NOMO-1 (cell line): Measurements from ENCODE around the gene EDN1.
A peak's percentile ranks its signal among the peaks of the same experiment; 100 is the strongest.

Source experiments
- DNase-seq, 2 experiments: peaks; one replicate each; lab custom pipeline; 2025; ENCODE audit not compliant: unreplicated experiment in 2 of 2; lab: John Stamatoyannopoulos, UW

EDN1 gene

DNA sequence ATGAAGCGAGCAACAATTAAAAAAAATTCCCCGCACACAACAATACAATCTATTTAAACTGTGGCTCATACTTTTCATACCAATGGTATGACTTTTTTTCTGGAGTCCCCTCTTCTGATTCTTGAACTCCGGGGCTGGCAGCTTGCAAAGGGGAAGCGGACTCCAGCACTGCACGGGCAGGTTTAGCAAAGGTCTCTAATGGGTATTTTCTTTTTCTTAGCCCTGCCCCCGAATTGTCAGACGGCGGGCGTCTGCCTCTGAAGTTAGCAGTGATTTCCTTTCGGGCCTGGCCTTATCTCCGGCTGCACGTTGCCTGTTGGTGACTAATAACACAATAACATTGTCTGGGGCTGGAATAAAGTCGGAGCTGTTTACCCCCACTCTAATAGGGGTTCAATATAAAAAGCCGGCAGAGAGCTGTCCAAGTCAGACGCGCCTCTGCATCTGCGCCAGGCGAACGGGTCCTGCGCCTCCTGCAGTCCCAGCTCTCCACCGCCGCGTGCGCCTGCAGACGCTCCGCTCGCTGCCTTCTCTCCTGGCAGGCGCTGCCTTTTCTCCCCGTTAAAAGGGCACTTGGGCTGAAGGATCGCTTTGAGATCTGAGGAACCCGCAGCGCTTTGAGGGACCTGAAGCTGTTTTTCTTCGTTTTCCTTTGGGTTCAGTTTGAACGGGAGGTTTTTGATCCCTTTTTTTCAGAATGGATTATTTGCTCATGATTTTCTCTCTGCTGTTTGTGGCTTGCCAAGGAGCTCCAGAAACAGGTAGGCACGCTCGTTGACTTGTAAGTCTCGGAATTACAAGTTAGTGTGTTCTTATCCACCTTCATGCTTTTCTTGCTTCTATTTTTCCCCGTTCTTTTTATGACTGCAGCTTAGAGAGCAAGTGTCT lies at the start of gene EDN1:
Gene EDN1, plus strand, starts transcription at position 429 of the 888 bp plus-strand sequence. Its CDS starts 269 bp downstream, at position 698.
- peak; percentile 70 to 77 for DNase-seq

DNA sequence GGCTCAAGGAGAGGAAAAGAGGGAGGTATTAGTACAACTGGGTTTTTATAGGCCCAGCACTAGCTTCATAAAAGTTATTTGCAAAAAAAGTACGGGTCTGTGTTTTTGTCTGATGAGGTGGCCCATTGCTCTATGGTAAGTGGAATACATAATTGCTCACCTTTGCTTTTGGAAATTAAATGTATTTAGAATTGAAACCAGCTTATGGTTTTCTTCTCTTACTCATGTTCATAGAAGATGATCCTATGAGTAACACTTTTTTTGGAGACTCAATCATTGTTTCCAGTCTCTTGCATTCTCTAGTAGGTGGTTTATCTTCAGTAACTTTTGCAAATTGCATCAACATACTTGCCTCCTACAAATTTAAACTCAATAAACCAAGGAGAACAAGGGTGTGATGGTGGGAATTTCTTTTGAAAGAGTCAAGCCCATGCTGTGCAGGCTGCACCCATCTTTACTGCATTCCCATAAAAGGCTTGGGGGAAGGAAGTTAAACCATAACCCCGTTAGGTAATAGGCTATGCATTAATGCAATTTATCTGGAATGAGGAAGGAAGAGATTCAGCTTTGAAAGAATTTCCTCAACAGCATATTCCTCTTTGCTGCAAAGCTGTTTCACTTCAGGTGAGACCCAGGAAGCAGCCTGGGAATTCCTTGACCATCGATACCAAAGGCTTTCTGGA lies 48.5 kb upstream of the EDN1 start:
- peak; percentile 35 to 50 for DNase-seq

DNA sequence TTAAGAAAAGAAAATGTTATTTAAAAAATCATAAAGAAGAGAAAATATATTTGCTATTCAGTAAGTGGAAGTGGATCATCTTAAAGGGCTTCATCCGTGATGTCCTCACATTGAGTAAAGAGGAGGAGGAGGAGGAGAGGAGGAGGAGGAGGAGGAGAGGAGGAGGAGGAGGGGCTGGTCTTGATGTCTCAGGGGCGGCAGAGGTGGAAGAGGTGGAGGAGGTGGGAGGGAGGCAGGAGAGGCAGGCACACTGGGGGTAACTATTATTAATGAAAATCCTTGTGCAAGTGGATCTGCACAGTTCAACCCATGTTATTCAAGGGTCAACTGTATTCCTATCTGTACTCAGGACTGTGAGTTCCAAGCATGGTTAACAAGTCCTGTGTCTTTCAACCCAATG lies 47.0 kb upstream of the EDN1 start:
- DNase-seq: no peak

DNA sequence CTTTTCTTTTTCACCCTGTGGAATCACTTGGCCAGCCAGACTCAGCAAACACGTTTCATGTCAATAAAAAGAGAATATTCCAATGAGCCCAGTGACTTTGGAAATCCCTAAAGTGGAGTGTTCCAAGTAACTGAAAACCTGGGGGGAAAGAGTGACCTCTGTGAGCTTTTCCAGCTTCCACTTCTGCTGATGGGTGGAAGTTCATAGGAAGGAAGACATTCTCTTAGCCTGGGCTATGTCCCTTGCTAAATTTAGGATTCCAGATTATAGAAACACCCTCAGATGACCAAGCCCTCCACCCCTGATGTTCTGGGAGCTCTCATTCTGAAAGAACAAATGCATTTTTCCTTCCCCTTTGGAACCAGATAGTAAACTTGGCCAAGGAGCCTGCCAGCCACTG lies 44.8 kb upstream of the EDN1 start:
- DNase-seq: no peak

DNA sequence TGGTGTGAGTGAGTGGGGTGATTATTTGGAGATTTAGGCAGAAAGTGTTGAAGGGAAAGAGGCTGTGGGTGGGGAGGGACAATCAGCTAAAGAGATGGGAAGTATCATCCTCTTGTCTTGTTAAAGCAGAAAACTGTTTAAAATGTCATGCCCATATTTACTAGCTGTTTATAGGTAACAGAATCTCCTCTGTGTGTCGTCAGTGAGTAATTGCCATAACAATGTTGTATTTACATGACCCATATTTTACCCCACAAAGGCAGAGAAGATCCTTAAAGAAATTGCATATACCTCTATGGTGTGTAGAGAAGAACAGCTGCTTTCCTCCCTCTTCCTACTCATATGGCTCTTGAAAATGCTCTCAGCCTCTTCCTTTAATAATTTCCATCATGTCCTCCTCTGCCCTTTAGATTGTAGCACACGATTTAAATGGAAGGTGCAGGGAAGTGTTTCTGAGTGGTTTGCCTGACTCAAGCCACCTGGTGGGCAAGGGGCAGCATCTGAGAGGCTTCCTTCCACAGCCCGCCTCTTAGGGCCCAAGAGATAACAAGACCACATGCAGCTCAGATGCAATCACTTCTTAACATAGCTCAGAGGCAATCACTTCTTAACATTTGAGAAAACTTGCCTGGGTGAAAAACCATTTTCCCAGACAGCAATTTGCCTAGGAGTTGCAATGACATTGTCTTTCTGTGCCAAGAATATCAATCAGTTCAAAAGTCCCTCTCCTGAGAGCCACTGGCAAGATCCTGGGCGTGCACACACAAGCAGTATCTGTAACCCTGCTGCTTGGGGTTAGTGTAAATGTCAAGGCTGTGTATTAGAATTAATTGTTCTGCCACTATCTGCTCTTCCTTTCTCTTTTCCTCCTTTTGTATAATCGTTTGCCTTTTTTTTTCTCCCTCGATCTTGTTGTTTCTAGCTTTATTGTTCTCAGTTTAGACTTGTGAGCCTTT lies 44.1 kb upstream of the EDN1 start:
- no peak for DNase-seq

DNA sequence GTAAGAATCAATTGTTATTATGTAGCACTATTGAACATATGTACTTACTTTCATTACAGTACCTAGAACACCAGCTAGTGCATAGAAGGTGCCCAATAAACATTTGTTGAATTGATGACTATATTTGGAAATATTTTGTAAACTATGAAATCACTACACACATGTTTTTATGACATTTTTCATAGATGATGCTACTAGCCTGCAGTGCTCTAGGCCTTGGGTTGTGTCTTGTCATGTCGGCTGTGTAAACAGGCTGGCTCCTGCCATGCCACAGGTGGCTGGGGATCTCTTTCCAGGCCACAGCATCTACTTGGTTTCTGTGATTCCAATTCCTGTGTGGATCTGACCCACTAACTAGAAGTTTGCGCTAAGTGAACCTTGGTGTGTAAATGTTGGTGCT lies 43.3 kb upstream of the EDN1 start:
- no peak for DNase-seq

DNA sequence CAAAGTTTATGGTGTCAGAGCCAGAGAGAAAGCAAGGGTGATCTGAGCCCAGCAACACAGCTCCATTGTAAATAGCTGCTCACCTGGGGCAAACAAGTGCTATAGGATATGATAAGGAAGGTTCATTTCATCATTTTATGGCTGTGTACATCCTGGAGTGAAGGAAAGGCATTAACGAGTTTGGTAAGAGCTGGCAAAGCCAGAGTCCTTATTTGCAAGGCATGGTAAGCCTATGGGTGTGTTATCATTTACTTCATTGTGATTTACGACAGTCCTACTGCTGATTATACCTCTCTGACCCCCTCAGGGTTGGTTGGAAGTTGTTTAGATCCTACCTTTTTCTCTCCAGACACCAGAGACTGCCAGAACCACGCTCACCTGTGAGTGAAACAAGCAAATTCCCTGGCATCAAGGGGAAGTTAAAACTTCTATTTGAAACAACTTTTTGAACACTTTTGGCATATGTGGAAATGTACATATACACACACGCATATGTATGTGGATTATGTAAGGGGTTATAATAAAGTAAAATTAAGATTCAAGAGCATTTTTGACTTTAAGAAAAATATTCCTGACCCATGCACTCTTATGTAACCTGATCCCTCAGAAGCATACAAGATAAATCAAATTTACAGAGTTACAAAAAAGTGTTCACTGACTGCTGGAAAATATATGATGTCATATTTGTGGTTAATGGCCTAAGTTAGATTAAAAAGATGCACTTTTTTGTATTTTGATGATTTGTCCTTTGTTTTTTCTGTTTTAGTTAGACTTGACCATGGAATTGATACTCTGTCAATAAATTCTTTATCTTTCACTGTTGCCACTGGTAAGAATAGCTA lies 40.4 kb upstream of the EDN1 start:
- DNase-seq: no peak

DNA sequence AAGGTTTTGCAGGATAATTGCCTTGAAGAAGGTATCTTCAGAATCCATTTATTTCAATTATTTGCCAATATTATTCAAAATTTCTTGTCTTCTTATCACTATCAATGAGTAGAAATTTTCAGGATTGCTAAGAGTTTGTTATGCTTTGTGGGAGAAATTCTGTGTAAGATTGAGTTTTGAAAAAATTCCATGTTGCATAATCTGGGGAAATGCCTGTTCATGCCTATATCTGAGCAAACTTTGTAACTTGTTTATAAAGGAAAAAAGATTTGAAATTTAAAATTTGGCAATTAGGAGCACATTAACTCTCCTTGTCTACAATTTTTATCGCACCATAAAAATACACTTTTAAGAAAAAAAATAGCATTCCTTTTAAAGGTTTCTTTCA lies 39.8 kb upstream of the EDN1 start:
- DNase-seq: no peak

DNA sequence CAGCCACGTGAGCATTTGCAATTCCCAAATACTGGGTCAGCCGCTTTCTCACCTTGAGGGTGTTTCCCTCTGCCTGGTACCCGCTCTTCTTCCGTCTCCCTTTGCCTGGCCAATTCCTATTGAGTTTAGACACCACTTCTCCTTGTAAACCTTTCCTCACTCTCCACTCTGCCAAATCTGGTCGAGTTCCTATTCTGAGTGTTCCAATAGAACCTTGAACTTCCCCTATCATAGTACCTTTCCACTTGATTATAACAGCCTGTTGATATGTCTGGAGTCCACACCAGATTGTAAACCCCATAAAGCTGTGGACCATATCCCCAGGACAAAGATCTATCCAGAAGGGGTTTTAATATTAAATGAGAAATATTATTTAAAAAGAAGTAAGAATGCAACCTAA lies 36.0 kb upstream of the EDN1 start:
- DNase-seq: no peak

DNA sequence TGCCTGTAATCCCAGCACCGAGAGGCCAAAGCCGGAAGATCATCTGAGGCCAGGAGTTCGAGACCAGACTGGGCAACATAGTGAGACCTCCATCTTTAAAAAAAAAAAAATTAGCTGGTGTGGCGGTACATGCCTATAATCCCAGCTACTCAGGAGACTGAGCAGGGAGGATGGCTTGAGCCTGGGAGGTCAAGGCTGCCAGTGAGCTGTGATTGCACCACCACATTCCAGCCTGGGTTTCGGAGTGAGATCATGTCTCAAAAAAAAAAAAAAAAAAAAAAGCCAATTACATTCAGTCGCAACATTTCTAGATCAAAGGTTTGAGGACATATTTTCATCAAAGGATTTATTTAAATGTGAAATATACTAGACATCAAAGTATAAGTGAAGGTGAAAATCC lies 32.0 kb upstream of the EDN1 start:
- no peak for DNase-seq

DNA sequence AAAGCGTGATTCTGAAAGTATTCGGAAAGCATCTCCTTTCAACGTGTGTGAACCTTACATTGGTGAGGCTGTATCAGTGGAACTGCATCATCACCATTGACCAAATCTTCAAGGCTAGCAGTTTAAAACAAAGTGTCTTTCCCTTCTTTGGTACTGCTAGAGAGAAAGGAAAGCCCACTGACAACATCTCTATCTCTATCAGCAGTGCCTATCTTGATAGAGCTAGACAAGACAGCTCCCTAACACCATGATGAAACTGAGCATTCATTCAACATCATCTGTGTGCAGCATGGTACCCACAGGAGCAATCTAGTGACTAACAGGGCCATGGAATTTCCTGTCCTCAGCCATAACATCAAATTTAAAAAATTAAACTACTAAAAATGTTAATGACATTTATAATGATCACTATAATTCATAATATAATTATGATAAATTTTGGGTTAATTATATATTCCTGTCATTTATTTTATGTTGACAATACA lies 31.5 kb upstream of the EDN1 start:
- DNase-seq: no peak

DNA sequence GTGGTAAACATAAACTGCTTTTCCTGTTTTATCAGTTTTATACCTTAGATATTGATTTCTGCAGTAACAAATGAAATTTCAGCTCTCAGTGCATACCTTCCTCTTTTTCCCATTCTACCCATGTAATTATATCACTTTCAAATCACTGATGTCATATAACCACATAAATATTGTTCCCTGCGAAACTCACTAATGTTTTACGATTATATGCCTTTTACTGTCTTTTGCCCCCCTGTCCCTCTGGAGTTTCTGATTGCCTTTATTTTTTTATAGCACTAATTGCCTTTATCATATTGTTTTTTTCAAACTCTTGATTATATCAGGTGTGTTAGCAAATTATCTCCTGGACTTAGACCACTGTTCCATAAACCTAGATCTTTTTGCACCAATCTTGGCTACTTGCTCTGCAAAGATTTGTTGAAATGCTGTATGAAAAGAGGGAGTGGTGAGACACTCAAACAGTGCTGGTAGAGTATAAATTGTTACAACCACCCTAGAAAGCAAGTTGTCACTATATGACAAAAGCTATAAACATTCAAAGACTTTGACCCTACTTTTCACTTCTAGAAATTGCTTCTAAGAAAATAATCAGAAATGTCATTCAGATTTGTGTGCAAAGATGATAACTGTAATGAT lies 29.6 kb upstream of the EDN1 start:
- DNase-seq: peak in 1 of 2 experiments; percentile 46

DNA sequence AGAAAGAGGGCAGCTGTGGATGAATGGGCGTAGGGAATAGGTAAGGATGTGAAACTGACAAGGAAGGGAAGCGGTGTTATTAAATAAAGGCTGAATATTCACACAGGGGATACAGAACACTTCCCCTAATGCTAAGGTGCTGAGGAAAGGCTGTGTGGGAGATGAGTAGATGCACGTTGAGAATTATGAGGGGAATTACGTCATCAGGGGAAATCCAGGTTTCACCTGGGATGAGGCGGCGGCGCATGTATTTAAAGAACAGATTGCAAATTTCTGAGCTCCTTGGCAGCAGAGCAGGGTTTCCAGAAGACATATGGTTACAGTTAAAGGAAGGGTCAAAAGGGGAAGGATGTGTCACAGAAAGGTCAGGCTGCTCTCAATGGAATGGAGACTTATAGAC lies 28.7 kb upstream of the EDN1 start:
- peak in 1 of 2 experiments; percentile 25 for DNase-seq

DNA sequence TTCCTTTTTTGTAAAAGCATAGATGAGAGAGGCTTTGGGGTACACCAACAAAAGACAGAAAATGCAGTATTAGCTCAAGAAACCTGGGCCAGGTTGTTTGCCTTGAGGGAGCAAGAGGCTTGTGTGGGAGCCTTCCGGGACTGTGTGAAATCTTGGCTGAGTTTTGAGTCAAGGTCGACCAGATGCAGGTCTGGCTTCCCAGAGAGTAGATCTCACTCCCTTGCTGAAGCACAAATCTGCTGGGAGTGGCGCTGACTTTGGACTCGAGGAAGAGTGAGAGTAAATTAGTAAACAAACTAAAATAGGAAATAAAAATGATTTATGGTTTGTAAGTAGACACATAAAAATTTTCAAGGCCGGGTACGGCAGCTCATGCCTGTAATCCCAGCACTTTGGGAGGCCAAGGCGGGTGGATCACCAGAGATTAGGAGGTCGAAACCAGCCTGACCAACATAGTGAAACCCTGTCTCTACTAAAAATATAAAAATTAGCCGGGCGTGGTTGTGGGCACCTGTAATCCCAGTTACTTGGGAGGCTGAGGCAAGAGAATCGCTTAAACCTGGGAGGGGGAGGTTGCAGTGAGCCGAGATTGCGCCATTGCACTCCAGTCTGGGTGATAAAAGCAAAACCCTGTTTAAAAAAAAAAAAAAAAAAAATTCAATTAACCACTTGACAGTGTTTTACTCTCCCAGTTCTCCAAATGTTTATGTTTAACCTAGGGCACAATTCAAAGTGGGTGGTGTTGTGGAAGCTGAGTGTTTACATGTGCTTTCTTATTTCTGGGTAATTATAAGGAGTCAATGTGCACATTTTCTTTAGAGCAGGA lies 27.7 kb upstream of the EDN1 start:
- no peak for DNase-seq

DNA sequence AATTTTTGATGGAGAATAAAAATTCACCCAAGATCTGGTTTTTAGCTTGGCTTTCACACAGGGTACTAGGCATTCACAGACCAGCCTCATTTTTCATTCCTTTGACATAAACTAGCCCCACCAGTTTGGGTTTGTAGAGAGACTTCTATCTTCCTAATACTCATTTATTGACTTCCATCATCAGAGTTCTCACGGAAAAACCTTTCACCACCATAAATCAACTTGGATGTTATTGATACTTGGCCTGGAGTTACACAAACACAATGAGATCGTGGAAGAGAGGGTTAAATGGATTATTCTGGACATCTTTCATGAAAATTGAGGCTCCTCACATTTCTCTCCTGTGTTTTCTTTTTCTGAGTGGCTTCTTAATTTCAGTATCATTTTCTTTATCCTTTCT lies 26.8 kb upstream of the EDN1 start:
- DNase-seq: no peak

DNA sequence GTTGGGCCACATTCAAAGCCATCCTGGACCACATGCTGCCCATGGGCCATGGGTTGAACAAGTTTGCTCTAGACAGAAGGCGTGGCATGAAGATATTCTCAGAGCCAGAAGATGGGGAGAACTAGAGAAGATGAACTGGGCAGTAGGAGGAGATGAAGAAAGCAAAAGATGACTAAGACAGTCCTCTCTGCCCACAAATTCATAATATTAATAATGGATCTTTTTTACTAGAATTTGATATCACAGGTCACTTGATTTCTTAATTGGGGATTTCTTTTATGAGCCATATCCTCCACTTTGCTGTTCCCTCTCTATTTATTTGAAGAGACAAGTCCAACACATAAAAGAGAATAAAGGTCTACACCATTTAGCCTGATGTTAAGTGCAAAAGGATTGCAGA lies 25.5 kb upstream of the EDN1 start:
- no peak for DNase-seq

DNA sequence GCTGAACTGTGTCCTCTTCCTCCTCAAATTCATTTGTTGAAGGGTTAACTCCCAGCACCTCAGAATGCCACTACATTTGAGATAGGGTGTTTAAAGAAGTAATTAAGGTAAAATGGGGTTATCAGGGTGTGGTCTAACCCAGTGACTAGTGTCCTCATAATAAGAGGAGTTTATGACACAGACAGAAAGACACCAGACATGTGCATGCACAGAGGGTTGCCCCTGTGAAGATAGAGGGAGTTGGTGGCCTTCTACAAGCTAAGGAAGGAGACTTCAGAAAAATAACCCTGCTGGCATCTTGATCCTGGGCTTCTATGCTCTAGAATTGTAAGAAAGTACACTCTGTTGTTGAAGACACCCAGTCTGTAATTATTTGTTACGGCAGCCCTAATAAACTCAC lies 24.9 kb upstream of the EDN1 start:
- peak in 1 of 2 experiments; percentile 82 for DNase-seq

DNA sequence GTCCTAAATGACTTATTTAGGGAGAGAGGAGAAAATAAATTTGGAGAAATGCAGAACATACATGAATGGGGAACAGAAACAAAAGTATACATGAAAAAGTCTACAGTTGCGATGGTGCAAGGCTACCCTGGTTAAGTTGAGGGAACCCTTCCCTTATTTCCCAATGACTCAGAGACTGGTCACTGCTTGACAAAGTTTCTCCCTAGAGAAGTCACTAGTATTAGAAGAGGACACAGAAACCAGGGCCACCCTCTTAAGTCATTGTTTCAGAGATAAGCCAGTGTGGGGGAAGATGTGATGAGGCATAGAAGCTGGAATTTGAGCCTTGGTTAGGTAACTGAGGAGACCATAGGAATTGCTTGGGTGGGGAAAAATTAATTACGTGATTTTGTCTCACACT lies 24.4 kb upstream of the EDN1 start:
- peak; percentile 79 to 99 for DNase-seq

DNA sequence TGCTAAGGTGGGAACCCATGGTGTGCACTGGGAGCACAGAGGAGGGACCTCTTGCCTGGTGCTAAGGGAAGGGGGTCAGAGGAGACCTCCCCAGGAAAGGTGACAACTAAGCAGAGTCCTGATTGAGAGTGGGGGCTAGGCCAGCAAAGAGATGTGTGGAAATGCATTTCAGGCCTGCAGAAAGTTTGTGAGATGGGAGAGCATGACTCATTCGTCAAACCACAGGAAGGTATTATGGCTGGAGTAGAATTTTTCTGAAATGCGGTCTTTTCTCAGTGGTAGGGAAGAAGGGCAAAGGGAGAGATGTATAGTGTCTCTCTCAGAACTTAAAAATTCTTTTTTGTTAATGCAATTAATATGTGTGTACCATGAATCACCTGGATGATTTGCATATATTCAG lies 23.6 kb upstream of the EDN1 start:
- DNase-seq: peak; percentile 78 to 87
